OCI-LY7 (cell line): ENCODE measurements around the gene TMEM81. TPM values are rescaled to one million over a fixed set of nuclear protein-coding genes. Genes with fewer than 3 reads are reported as not detected.

Source experiments
- BruUV-seq: library from RNA; stranded (reverse); fragments of 400-500 nt; replicated peaks from 2 replicates; lab custom pipeline; 2021; lab: Mats Ljungman, UMichigan
- CTCF ChIA-PET: fragments of 300-600 bp; sonication (Branson Sonifier 250); formaldehyde crosslinking; loops from one replicate; lab custom pipeline; 2022; ENCODE audit warnings: antibody characterized with exemption; ENCODE audit not compliant: unreplicated experiment; lab: Charles Lee
- POLR2A ChIA-PET: fragments of 300-600 bp; sonication (Branson Sonifier 250); formaldehyde crosslinking; loops from one replicate; lab custom pipeline; 2022; ENCODE audit warnings: antibody characterized with exemption; lab: Charles Lee
- DNase-seq: peaks from one replicate; pipeline ENCODE4 v3.0.0-alpha.2; 2015; ENCODE audit warnings: low spot score
- H2AFZ ChIP-seq: fragments of 200-600 bp; sonication (generic), shearing (Covaris generic); 2 replicates; pipeline ENCODE4 v1.6.1; 2014; ENCODE audit warnings: mild to moderate bottlenecking, antibody characterized with exemption, low read length, moderate library complexity
- H3K27ac ChIP-seq: fragments of 200-600 bp; sonication (generic); 2 replicates; pipeline ENCODE4 v1.5.1; 2014; ENCODE audit warnings: mixed run types, low read depth, mild to moderate bottlenecking, moderate library complexity, low read length, inconsistent platforms; ENCODE audit not compliant: poor library complexity, severe bottlenecking
- H3K36me3 ChIP-seq: fragments of 200-600 bp; sonication (generic); 2 replicates; pipeline ENCODE4 v1.6.1; 2014; ENCODE audit warnings: mild to moderate bottlenecking, antibody characterized with exemption, low read length, moderate library complexity, mixed read lengths; ENCODE audit not compliant: insufficient read depth
- H3K4me1 ChIP-seq: fragments of 200-600 bp; sonication (generic); 2 replicates; pipeline ENCODE4 v1.5.1; 2014; ENCODE audit warnings: mild to moderate bottlenecking, low read length; ENCODE audit not compliant: insufficient read depth, poor library complexity, severe bottlenecking
- H3K4me2 ChIP-seq: fragments of 200-600 bp; sonication (generic); 2 replicates; pipeline ENCODE4 v1.6.1; 2014; ENCODE audit warnings: mild to moderate bottlenecking, low read length
- H3K4me3 ChIP-seq: fragments of 200-600 bp; sonication (generic); 2 replicates; pipeline ENCODE4 v1.5.1; 2014; ENCODE audit warnings: mild to moderate bottlenecking, low read depth, low read length; ENCODE audit not compliant: poor library complexity, severe bottlenecking
- H3K79me2 ChIP-seq: fragments of 200-600 bp; sonication (generic); 2 replicates; pipeline ENCODE4 v1.6.1; 2016; ENCODE audit warnings: low read depth, mild to moderate bottlenecking, low read length, moderate library complexity, mixed read lengths; ENCODE audit not compliant: insufficient read depth
- H3K9me2 ChIP-seq: fragments of 200-600 bp; sonication (generic); 2 replicates; pipeline ENCODE4 v1.6.1; 2016; ENCODE audit warnings: mild to moderate bottlenecking, low read length, mixed read lengths; ENCODE audit not compliant: insufficient read depth
- H3K9me3 ChIP-seq: fragments of 200-600 bp; sonication (generic); 2 replicates; pipeline ENCODE4 v1.6.1; 2014; ENCODE audit warnings: mild to moderate bottlenecking, mixed run types, low read length, mixed read lengths
- H4K20me1 ChIP-seq: fragments of 200-600 bp; sonication (generic); 2 replicates; pipeline ENCODE4 v1.6.1; 2014; ENCODE audit warnings: mild to moderate bottlenecking, antibody characterized with exemption, low read length, moderate library complexity, mixed read lengths; ENCODE audit not compliant: insufficient read depth
- CTCF ChIP-seq: fragments of 200-600 bp; sonication (generic); conservative IDR thresholded peaks from 2 replicates; pipeline ENCODE4 v1.5.1; 2014; ENCODE audit warnings: mild to moderate bottlenecking, antibody characterized with exemption, low read length, moderate library complexity, mixed read lengths
- EZH2phosphoT487 ChIP-seq: fragments of 200-600 bp; sonication (generic); IDR thresholded peaks from 2 replicates; pipeline ENCODE4 v1.6.1; 2018; ENCODE audit warnings: low read depth, borderline replicate concordance, mild to moderate bottlenecking, mixed run types, antibody characterized with exemption, low read length, moderate library complexity, mixed read lengths
- intact Hi-C: fragments of 100-400 bp; cut with micrococcal nuclease; formaldehyde crosslinking; loops from one replicate; pipeline ENCODE4 v1.10.0; 2022; ENCODE audit not compliant: unreplicated experiment
- total RNA-seq, 2 experiments: library from RNA; depleted of rRNA in 1 of 2; stranded (reverse); fragments of >200 nt in 1 of 2; shearing (Covaris generic) in 1 of 2; gene quantifications; 2 replicates each; pipeline ENCODE4 v1.2.3, GENCODE V29; 2014 to 2022

The TMEM81 gene
- total RNA-seq, 2 experiments from 2014 or later: 3.2 to 3.4 TPM

GRCh38 chr1:205064301-205064700 lies 20.0 kb downstream of the TMEM81 start:
- ChIA-PET CTCF (no interaction called here), POLR2A (interaction anchor here (0.6 to 1.8 kb wide), 2 partner anchors 10 to 496 kb away, joined by 3 to 4 read pairs; no protein-coding TSS in a partner anchor)

GRCh38 chr1:205062895-205063294 lies 21.4 kb downstream of the TMEM81 start:
- ChIA-PET CTCF (interaction anchor here (1.5 to 1.9 kb wide), 2 partner anchors 13 to 71 kb away, joined by 4 to 7 read pairs; no protein-coding TSS in a partner anchor), POLR2A (interaction anchor here (1.8 kb wide), 1 partner anchor 8 kb away, joined by 3 read pairs; no protein-coding TSS in a partner anchor)
- no peak for TF ChIP-seq EZH2phosphoT487
- TF ChIP-seq CTCF: no peak
- H4K20me1 ChIP-seq: no peaks in the 10 kb centered on the region; the same call in 1 of the 2 replicates
- H3K4me1 ChIP-seq: no peaks in the 10 kb centered on the region
- no peak for DNase-seq
- H3K4me3 ChIP-seq: no peak overlapping the region
- H3K9me2 ChIP-seq: no peaks in the 10 kb centered on the region
- H2AFZ ChIP-seq: no peak overlapping the region
- H3K79me2 ChIP-seq: no peaks in the 10 kb centered on the region
- intact Hi-C loops: loop anchor here (10.0 kb wide), 1 partner anchor 192 kb away; no protein-coding TSS in a partner anchor
- no peak overlapping the region for H3K27ac ChIP-seq
- no TSS peak for BruUV-seq
- no peak overlapping the region for H3K4me2 ChIP-seq
- H3K36me3 ChIP-seq: no peaks in the 10 kb centered on the region
- no peaks in the 10 kb centered on the region for H3K9me3 ChIP-seq

More at GRCh38 chr1:205064301-205064700, 20.0 kb downstream of the TMEM81 start:
- Histone ChIP-seq H4K20me1 (no peaks in the 10 kb centered on the region; the same call in 1 of the 2 replicates), H3K9me2 (no peaks in the 10 kb centered on the region), H3K4me2 (no peak overlapping the region), H3K27ac (no peak overlapping the region), H2AFZ (no peak overlapping the region), H3K4me1 (no peaks in the 10 kb centered on the region), H3K4me3 (no peak overlapping the region), H3K36me3 (no peaks in the 10 kb centered on the region), H3K79me2 (no peaks in the 10 kb centered on the region), H3K9me3 (no peaks in the 10 kb centered on the region)
- TF ChIP-seq EZH2phosphoT487 (no peak), CTCF (no peak)
- no TSS peak for BruUV-seq
- intact Hi-C loops: loop anchor here (10.0 kb wide), 1 partner anchor 190 kb away; no protein-coding TSS in a partner anchor
- DNase-seq: no peak

DNA sequence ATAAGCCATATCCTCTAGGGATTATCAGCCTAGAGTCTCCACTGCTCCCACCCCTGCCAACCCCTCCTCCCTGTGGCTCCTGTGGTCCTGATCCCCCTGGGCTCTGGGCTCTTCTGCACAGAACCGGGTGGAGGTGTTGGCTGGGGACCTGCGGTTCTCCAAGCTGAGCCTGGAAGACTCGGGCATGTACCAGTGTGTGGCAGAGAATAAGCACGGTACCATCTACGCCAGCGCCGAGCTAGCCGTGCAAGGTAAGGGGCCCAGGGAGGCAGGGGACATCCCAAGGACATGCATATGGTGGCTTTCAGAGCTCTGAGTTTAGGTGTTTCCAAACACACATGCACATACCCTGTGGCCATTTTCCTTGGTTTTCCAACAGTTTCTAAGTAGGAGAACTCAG lies 21.9 kb downstream of the TMEM81 start:
- TF ChIP-seq CTCF (no peak), EZH2phosphoT487 (no peak)
- Histone ChIP-seq H3K9me2 (no peaks in the 10 kb centered on the region), H3K9me3 (no peaks in the 10 kb centered on the region), H3K4me3 (no peak overlapping the region), H3K4me2 (no peak overlapping the region), H3K36me3 (no peaks in the 10 kb centered on the region), H2AFZ (no peak overlapping the region), H4K20me1 (no peaks in the 10 kb centered on the region; the same call in 1 of the 2 replicates), H3K79me2 (no peaks in the 10 kb centered on the region), H3K4me1 (no peaks in the 10 kb centered on the region), H3K27ac (no peak overlapping the region)
- POLR2A ChIA-PET: no interaction called here
- intact Hi-C loops: loop anchor here (10.0 kb wide), 1 partner anchor 192 kb away; no protein-coding TSS in a partner anchor
- no peak for DNase-seq
- CTCF ChIA-PET: interaction anchor here (0.6 to 2.0 kb wide), 9 partner anchors 10 to 254 kb away, joined by 3 to 9 read pairs (median 3); no protein-coding TSS in a partner anchor
- BruUV-seq: no TSS peak
